SK-N-SH (cell line): ENCODE measurements around the gene TPST2. TPM values are rescaled to one million over a fixed set of nuclear protein-coding genes. Genes with fewer than 3 reads are reported as not detected.

ENCODE experiments used
- CTCF ChIA-PET: fragments of 300-600, 350-600 bp; formaldehyde crosslinking; extraction: SDS; loops from one replicate; lab custom pipeline; 2021; lab: Yijun Ruan, JAX
- POLR2A ChIA-PET: fragments of 350-600 bp; sonication (Branson Sonifier 250); formaldehyde crosslinking; extraction: SDS; loops from one replicate; lab custom pipeline; 2020; ENCODE audit warnings: antibody characterized with exemption, inconsistent platforms; lab: Yijun Ruan, JAX
- DNase-seq: peaks from one replicate; pipeline ENCODE4 v3.0.0; 2012
- H2AFZ ChIP-seq: fragments of 200-600 bp; sonication (generic); 2 replicates; pipeline ENCODE4 v1.8.1; 2016; ENCODE audit warnings: antibody characterized with exemption, mild to moderate bottlenecking, low read depth
- H3F3A ChIP-seq: fragments of 200-600 bp; sonication (generic); replicated peaks from 2 replicates; pipeline ENCODE3; 2016; ENCODE audit warnings: antibody characterized with exemption, mild to moderate bottlenecking; ENCODE audit not compliant: insufficient read depth
- H3K27ac ChIP-seq, 2 experiments: fragments of 200-500 bp in 1 of 2; fragments of 200-600 bp in 1 of 2; sonication (Bioruptor generic) in 1 of 2; sonication (generic), shearing (Covaris generic) in 1 of 2; 2 replicates each; pipeline versions ENCODE4 v1.5.1 to v1.6.1; 2014 to 2016; ENCODE audit warnings: low read depth in 2 of 2, inconsistent platforms in 1 of 2, low read length in 1 of 2, mild to moderate bottlenecking in 1 of 2, mixed read lengths in 1 of 2
- H3K27me3 ChIP-seq: fragments of 200-600 bp; sonication (generic), shearing (Covaris generic); 2 replicates; pipeline ENCODE4 v1.6.1; 2016; ENCODE audit warnings: mixed run types; ENCODE audit not compliant: insufficient read depth
- H3K36me3 ChIP-seq, 2 experiments: fragments of 200-500 bp in 1 of 2; fragments of 200-600 bp in 1 of 2; sonication (Bioruptor generic) in 1 of 2; sonication (generic) in 1 of 2; replicated peaks in 1 of 2; 2 replicates each; pipeline versions ENCODE3 to v1.5.1; 2014 to 2016; ENCODE audit warnings: low read length in 1 of 2, mild to moderate bottlenecking in 1 of 2; ENCODE audit not compliant: insufficient read depth in 2 of 2, control insufficient read depth in 1 of 2
- H3K4me1 ChIP-seq, 2 experiments: fragments of 200-500 bp in 1 of 2; fragments of 200-600 bp in 1 of 2; sonication (Bioruptor generic) in 1 of 2; sonication (generic), shearing (Covaris generic) in 1 of 2; 2 replicates each; pipeline versions ENCODE4 v1.5.1 to v1.6.1; 2014 to 2016; ENCODE audit warnings: low read depth in 1 of 2, low read length in 1 of 2, mixed run types in 1 of 2; ENCODE audit not compliant: insufficient read depth in 2 of 2, control insufficient read depth in 1 of 2
- H3K4me2 ChIP-seq: fragments of 200-600 bp; sonication (generic), shearing (Covaris generic); 2 replicates; pipeline ENCODE4 v1.6.1; 2017; ENCODE audit warnings: mixed run types
- H3K4me3 ChIP-seq, 2 experiments: fragments of 200-500 bp in 1 of 2; fragments of 200-600 bp in 1 of 2; sonication (Bioruptor generic) in 1 of 2; sonication (generic), shearing (Covaris generic) in 1 of 2; 2 replicates each; pipeline versions ENCODE4 v1.5.1 to v1.8.1; 2014 to 2016; ENCODE audit warnings: low read depth in 2 of 2, inconsistent platforms in 1 of 2, low read length in 1 of 2, mild to moderate bottlenecking in 1 of 2, mixed read lengths in 1 of 2, moderate library complexity in 1 of 2
- H3K79me2 ChIP-seq: fragments of 200-600 bp; sonication (generic); 2 replicates; pipeline ENCODE4 v1.8.1; 2017; ENCODE audit warnings: mild to moderate bottlenecking; ENCODE audit not compliant: insufficient read depth
- H3K9ac ChIP-seq: fragments of 200-600 bp; sonication (generic); 2 replicates; pipeline ENCODE4 v1.6.1; 2017; ENCODE audit warnings: mixed run types
- H3K9me2 ChIP-seq: fragments of 200-600 bp; sonication (generic); 2 replicates; pipeline ENCODE4 v1.6.1; 2017; ENCODE audit warnings: mixed run types
- H3K9me3 ChIP-seq: fragments of 200-600 bp; sonication (generic); 2 replicates; pipeline ENCODE4 v1.6.1; 2017; ENCODE audit warnings: mixed run types, mild to moderate bottlenecking, moderate library complexity
- H4K20me1 ChIP-seq: fragments of 200-600 bp; sonication (generic); 2 replicates; pipeline ENCODE4 v1.6.1; 2017; ENCODE audit warnings: mild to moderate bottlenecking, mixed run types; ENCODE audit not compliant: insufficient read depth
- CHD2 ChIP-seq: fragments of 150-350 bp; IDR thresholded peaks from 2 replicates; pipeline ENCODE4 v1.6.1; 2018; ENCODE audit warnings: low read length; ENCODE audit not compliant: partially characterized antibody
- ELF1 ChIP-seq: IDR thresholded peaks from 2 replicates; pipeline ENCODE4 v1.4.0; 2012
- EZH2phosphoT487 ChIP-seq: fragments of 200-600 bp; sonication (generic); IDR thresholded peaks from 2 replicates; pipeline ENCODE4 v1.6.1; 2017; ENCODE audit warnings: low read depth, mixed run types, mild to moderate bottlenecking, antibody characterized with exemption, moderate library complexity, borderline replicate concordance
- FOSL2 ChIP-seq: IDR thresholded peaks from 2 replicates; pipeline ENCODE4 v1.4.0; 2012; ENCODE audit warnings: low read depth, mild to moderate bottlenecking, moderate library complexity, borderline replicate concordance
- FOXJ3 ChIP-seq: sonication (generic); formaldehyde crosslinking; IDR thresholded peaks from 2 replicates; pipeline ENCODE4 v1.5.1; 2020; ENCODE audit warnings: mild to moderate bottlenecking, missing genetic modification reagents
- GABPA ChIP-seq: IDR thresholded peaks from 2 replicates; pipeline ENCODE4 v1.4.0; 2012; ENCODE audit warnings: low read depth, mild to moderate bottlenecking
- JUND ChIP-seq: IDR thresholded peaks from 2 replicates; pipeline ENCODE4 v1.4.0; 2012
- MEF2A ChIP-seq: IDR thresholded peaks from 2 replicates; pipeline ENCODE4 v1.4.0; 2012; ENCODE audit warnings: low read depth, borderline replicate concordance
- MXI1 ChIP-seq: IDR thresholded peaks from 2 replicates; pipeline ENCODE4 v1.6.1; 2012; ENCODE audit warnings: mild to moderate bottlenecking, low read depth, low read length, improper control_type of control experiment
- NRF1 ChIP-seq: IDR thresholded peaks from 2 replicates; pipeline ENCODE4 v1.6.1; 2012; ENCODE audit warnings: low read depth, mild to moderate bottlenecking, low read length
- POLR2AphosphoS5 ChIP-seq: IDR thresholded peaks from 2 replicates; pipeline ENCODE4 v1.6.1; 2012; ENCODE audit warnings: low read depth, low read length
- RAD21 ChIP-seq: IDR thresholded peaks from 2 replicates; pipeline ENCODE4 v1.6.1; 2012; ENCODE audit warnings: mild to moderate bottlenecking, low read length
- RCOR1 ChIP-seq: fragments of 150-350 bp; IDR thresholded peaks from 2 replicates; pipeline ENCODE4 v1.6.1; 2017; ENCODE audit warnings: antibody characterized with exemption, low read length
- SMC3 ChIP-seq: IDR thresholded peaks from 2 replicates; pipeline ENCODE4 v1.6.1; 2012; ENCODE audit warnings: low read depth, low read length, improper control_type of control experiment
- TCF12 ChIP-seq: IDR thresholded peaks from 2 replicates; pipeline ENCODE4 v1.4.0; 2012
- TEAD4 ChIP-seq: IDR thresholded peaks from 2 replicates; pipeline ENCODE4 v1.4.0; 2012; ENCODE audit warnings: mild to moderate bottlenecking, borderline replicate concordance; ENCODE audit not compliant: insufficient read depth
- WGBS: methylation state at CpG from one replicate; pipeline ENCODE4 v1.1.6; 2017; ENCODE audit warnings: low lambda C conversion rate; 5-methylcytosine and 5-hydroxymethylcytosine counted together
- polyA plus RNA-seq, 3 experiments: library from polyadenylated mRNA; depleted of rRNA; stranded (reverse); fragments of >200 nt; gene quantifications; 2 replicates each; pipeline ENCODE4 v1.2.3, GENCODE V29; 2012
- TF ChIP-seq, protein P1 (sequence below): IDR thresholded peaks from 2 replicates; pipeline ENCODE4; 2012
- TF ChIP-seq, protein P2 (sequence below): fragments of 200-600 bp; sonication (generic); IDR thresholded peaks from 2 replicates; pipeline ENCODE4 v1.6.1; 2017; ENCODE audit warnings: antibody characterized with exemption, mild to moderate bottlenecking, moderate library complexity
- TF ChIP-seq, protein P3 (sequence below): fragments of 150-350 bp; IDR thresholded peaks from 2 replicates; pipeline ENCODE4 v1.6.1; 2017; ENCODE audit warnings: antibody characterized with exemption, low read length, low read depth, borderline replicate concordance

Gene TPST2
- polyA plus RNA-seq, 1 of the 3 experiments (the other 2 are of a cell fraction) = 58.4 TPM

DNA sequence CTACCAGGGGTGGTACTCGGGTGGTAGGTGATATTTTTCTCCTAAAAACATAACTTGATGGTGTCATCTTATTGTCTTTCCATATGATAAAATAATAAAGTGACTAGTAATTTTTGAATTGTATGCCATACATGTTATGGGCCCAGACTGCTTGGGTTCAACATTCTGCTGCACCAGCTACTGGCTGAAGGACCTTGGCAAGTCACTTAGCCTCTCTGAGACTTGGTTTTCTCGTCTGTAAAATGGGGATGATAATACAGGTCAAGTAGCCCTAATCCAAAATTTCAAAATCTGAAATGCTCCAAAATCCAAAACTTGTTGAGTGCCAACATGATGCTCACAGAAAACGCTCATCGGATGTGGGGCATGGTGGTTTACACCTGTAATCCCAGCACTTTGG lies 42.1 kb downstream of the TPST2 start:
- Histone ChIP-seq H3K9me2 (no peaks in the 10 kb centered on the region), H3K36me3 (no peaks in the 10 kb centered on the region), H3K4me1 (peaks cover 0 to 21% of the 10 kb centered on the region in 2 experiments; a peak in 3 of 4 replicates), H3K4me3 (no peak overlapping the region), H4K20me1 (no peaks in the 10 kb centered on the region), H3K4me2 (no peak overlapping the region), H3K9me3 (no peaks in the 10 kb centered on the region), H3K27me3 (no peaks in the 10 kb centered on the region), H3K79me2 (peaks cover 41% of the 10 kb centered on the region), H3F3A (peaks cover 9% of the 10 kb centered on the region), H3K9ac (no peak overlapping the region), H2AFZ (no peak overlapping the region), H3K27ac (no peak overlapping the region)
- ChIA-PET CTCF (interaction anchor here (0.7 to 1.1 kb wide), 2 partner anchors 37 to 1349 kb away, joined by 3 read pairs; no protein-coding TSS in a partner anchor), POLR2A (no interaction called here)
- DNase-seq = no peak
- 95% methylated on average over 4 of the region's 4 CpGs for WGBS
- TF ChIP-seq FOXJ3 (CRISPR knock-in tag) = no peak
- no peak for TF ChIP-seq JUND
- no peak for TF ChIP-seq NRF1
- no peak for TF ChIP-seq RAD21
- TF ChIP-seq MXI1 = no peak
- TF ChIP-seq MEF2A = no peak
- no peak for TF ChIP-seq POLR2AphosphoS5
- TF ChIP-seq SMC3 = no peak
- TF ChIP-seq, protein P1, sequence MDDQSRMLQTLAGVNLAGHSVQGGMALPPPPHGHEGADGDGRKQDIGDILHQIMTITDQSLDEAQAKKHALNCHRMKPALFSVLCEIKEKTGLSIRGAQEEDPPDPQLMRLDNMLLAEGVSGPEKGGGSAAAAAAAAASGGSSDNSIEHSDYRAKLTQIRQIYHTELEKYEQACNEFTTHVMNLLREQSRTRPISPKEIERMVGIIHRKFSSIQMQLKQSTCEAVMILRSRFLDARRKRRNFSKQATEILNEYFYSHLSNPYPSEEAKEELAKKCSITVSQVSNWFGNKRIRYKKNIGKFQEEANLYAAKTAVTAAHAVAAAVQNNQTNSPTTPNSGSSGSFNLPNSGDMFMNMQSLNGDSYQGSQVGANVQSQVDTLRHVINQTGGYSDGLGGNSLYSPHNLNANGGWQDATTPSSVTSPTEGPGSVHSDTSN = no peak
- TF ChIP-seq RCOR1 = no peak
- no peak for TF ChIP-seq EZH2phosphoT487
- TF ChIP-seq, protein P2, sequence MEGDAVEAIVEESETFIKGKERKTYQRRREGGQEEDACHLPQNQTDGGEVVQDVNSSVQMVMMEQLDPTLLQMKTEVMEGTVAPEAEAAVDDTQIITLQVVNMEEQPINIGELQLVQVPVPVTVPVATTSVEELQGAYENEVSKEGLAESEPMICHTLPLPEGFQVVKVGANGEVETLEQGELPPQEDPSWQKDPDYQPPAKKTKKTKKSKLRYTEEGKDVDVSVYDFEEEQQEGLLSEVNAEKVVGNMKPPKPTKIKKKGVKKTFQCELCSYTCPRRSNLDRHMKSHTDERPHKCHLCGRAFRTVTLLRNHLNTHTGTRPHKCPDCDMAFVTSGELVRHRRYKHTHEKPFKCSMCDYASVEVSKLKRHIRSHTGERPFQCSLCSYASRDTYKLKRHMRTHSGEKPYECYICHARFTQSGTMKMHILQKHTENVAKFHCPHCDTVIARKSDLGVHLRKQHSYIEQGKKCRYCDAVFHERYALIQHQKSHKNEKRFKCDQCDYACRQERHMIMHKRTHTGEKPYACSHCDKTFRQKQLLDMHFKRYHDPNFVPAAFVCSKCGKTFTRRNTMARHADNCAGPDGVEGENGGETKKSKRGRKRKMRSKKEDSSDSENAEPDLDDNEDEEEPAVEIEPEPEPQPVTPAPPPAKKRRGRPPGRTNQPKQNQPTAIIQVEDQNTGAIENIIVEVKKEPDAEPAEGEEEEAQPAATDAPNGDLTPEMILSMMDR = no peak
- no peak for TF ChIP-seq TEAD4
- no peak for TF ChIP-seq TCF12
- no peak for TF ChIP-seq GABPA
- TF ChIP-seq FOSL2 = no peak
- TF ChIP-seq, protein P3, sequence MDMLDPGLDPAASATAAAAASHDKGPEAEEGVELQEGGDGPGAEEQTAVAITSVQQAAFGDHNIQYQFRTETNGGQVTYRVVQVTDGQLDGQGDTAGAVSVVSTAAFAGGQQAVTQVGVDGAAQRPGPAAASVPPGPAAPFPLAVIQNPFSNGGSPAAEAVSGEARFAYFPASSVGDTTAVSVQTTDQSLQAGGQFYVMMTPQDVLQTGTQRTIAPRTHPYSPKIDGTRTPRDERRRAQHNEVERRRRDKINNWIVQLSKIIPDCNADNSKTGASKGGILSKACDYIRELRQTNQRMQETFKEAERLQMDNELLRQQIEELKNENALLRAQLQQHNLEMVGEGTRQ = no peak
- TF ChIP-seq CHD2 = no peak
- no peak for TF ChIP-seq ELF1
